Coronary artery (tissue), 2 donors: ENCODE results near the gene ALDH3A1.
A peak's percentile ranks its signal among the peaks of the same experiment; 100 is the strongest.
"Not testable (repeated sequence)": the region's sequence is repeated elsewhere in the genome, so short reads cannot be mapped to it uniquely, and the experiment has no call there.

ENCODE experiments used
- DNase-seq: peaks from one replicate; pipeline ENCODE4 v3.0.0-alpha.2; 2017; ENCODE audit warnings: low spot score
- H3K27ac ChIP-seq, 2 donors: fragments of 200-600 bp; sonication (generic); one replicate each; pipeline ENCODE4 v1.5.1; 2016 to 2019
- H3K4me3 ChIP-seq: fragments of 200-600 bp; sonication (generic); 2 replicates; pipeline ENCODE4 v1.5.1; 2016; ENCODE audit warnings: mild to moderate bottlenecking, moderate library complexity
- CTCF ChIP-seq: fragments of 200-600 bp; sonication (generic); IDR thresholded peaks from one replicate; pipeline ENCODE4 v1.5.1; 2019; ENCODE audit warnings: antibody characterized with exemption

The ALDH3A1 gene

GRCh38 chr17:19766421-19767270 lies 18.5 kb upstream of the ALDH3A1 start:
- no peak overlapping the region for H3K4me3 ChIP-seq
- peak; percentile 86 for DNase-seq
- peak; percentile 89 for TF ChIP-seq CTCF
- no peak overlapping the region for H3K27ac ChIP-seq

GRCh38 chr17:19766016-19766415 lies 17.9 kb upstream of the ALDH3A1 start:
- Histone ChIP-seq H3K4me3 (no peak overlapping the region), H3K27ac (no peak overlapping the region)
- DNase-seq = no peak
- no peak for TF ChIP-seq CTCF

- H3K27ac ChIP-seq, H3K4me3 ChIP-seq: not testable (repeated sequence)
- peak; percentile 36 for DNase-seq
Measured at GRCh38 chr17:19763991-19764390, 15.9 kb upstream of the ALDH3A1 start.

GRCh38 chr17:19763416-19763815 lies 15.3 kb upstream of the ALDH3A1 start:
- H3K4me3 ChIP-seq = no peak overlapping the region
- DNase-seq = no peak
- no peak for TF ChIP-seq CTCF
- H3K27ac ChIP-seq = no peak overlapping the region

GRCh38 chr17:19762515-19762961 lies 14.4 kb upstream of the ALDH3A1 start:
- H3K4me3 ChIP-seq = no peak overlapping the region
- DNase-seq = peak; percentile 75
- TF ChIP-seq CTCF = peak; percentile 78
- no peak overlapping the region for H3K27ac ChIP-seq

GRCh38 chr17:19760746-19761145 lies 12.6 kb upstream of the ALDH3A1 start:
- peak; percentile 40 for DNase-seq
- no peak for TF ChIP-seq CTCF
- Histone ChIP-seq H3K27ac (no peak overlapping the region), H3K4me3 (no peak overlapping the region)

- no peak for TF ChIP-seq CTCF
- DNase-seq = peak; percentile 63
- Histone ChIP-seq H3K27ac (no peak overlapping the region), H3K4me3 (no peak overlapping the region)
Measured at GRCh38 chr17:19759568-19760549, 11.8 kb upstream of the ALDH3A1 start.
